PFSK-1 (cell line): ENCODE data around the gene ANKMY2.
A peak's percentile ranks its signal among the peaks of the same experiment; 100 is the strongest.

Experiments
- FOXP2 ChIP-seq: optimal IDR thresholded peaks from 2 replicates; pipeline ENCODE3; 2011; ENCODE audit warnings: borderline replicate concordance, control low read depth, inconsistent platforms; ENCODE audit not compliant: insufficient read depth; ENCODE audit errors: extremely low read length, extremely low read depth
- TAF1 ChIP-seq: IDR thresholded peaks from 2 replicates; pipeline ENCODE4 v1.6.1; 2012; ENCODE audit warnings: low read length, control low read depth, borderline replicate concordance; ENCODE audit not compliant: insufficient read depth

GRCh38 chr7:16645593-16646471 lies at the start of gene ANKMY2, which contains the start of gene BZW2:
- TF ChIP-seq FOXP2 (peak; percentile 74), TAF1 (peak; percentile 96)
